ENCODE measurements around the gene HAGHL.

GRCh38 chr16:762595-763268, 35.8 kb downstream of the HAGHL start:
- no peak for TF ChIP-seq CTCF (conservative IDR thresholded peaks at IDR 0.05 in 1 of 2, IDR thresholded peaks at IDR 0.05 in 1 of 2; ENCODE audit: low read depth in 1 of 2, low read length in 2 of 2)
- TF ChIP-seq EZH2 (IDR thresholded peaks at IDR 0.05; ENCODE audit: low read length, missing control alignments): no peak

Data from fibroblast of lung (primary cell).